Adrenal gland (tissue), 12 donors: ENCODE results near the gene TBX6. TPM values are rescaled to one million over a fixed set of nuclear protein-coding genes. Genes with fewer than 3 reads are reported as not detected.

ENCODE experiments used
- DNase-seq, 7 donors: peaks; one replicate each; pipeline ENCODE4 v3.0.0-alpha.2; 2019 to 2020
- H3K27ac ChIP-seq, 5 donors: fragments of 200-600 bp; sonication (generic) in 4 of 5; 1 replicate in 3 of 5; 2 replicates in 2 of 5; pipeline versions ENCODE4 v1.5.1 to v1.8.0; 2016 to 2020; ENCODE audit warnings: mild to moderate bottlenecking in 1 of 5
- H3K27me3 ChIP-seq: fragments of 200-600 bp; 2 replicates; pipeline ENCODE4 v1.8.0; 2021
- H3K36me3 ChIP-seq, 2 donors: fragments of 200-600 bp; replicated peaks in 1 of 2; 1 replicate in 1 of 2; 2 replicates in 1 of 2; pipeline versions ENCODE4 v1.5.1 to v1.8.0; 2018 to 2022
- H3K4me1 ChIP-seq, 2 donors: fragments of 200-600 bp; replicated peaks in 1 of 2; 1 replicate in 1 of 2; 2 replicates in 1 of 2; pipeline versions ENCODE4 v1.5.1 to v1.8.0; 2018 to 2021
- H3K4me3 ChIP-seq, 4 donors: fragments of 200-600 bp; sonication (generic) in 3 of 4; one replicate each; pipeline ENCODE4 v1.5.1; 2016 to 2018
- H3K9me3 ChIP-seq, 3 donors: fragments of 200-600 bp; sonication (generic) in 1 of 3; replicated peaks in 1 of 3; 1 replicate in 2 of 3; 2 replicates in 1 of 3; pipeline versions ENCODE4 v1.5.1 to v1.8.0; 2016 to 2021
- POLR2A ChIP-seq, 2 donors: fragments of 450-650 bp; IDR thresholded peaks; one replicate each; pipeline ENCODE4 v1.6.1; 2017; ENCODE audit warnings: antibody characterized with exemption in 2 of 2, mild to moderate bottlenecking in 2 of 2, moderate library complexity in 1 of 2
- WGBS, 4 donors: extraction: QIAGEN DNeasy Blood & Tissue Kit in 2 of 4; methylation state at CpG; one replicate each; pipeline versions ENCODE4 v1.1.5 to v1.1.7; 2013 to 2017; 5-methylcytosine and 5-hydroxymethylcytosine counted together
- intact Hi-C, 2 donors: fragments of 100-400 bp; cut with DNase I; formaldehyde crosslinking; loops; one replicate each; pipeline versions ENCODE4 v1.14.1 to v1.15.0; 2022 to 2023
- polyA plus RNA-seq, 3 donors: library from polyadenylated mRNA; stranded (reverse); fragments of 200-250 nt in 2 of 3; fragments of 350-450 nt in 1 of 3; fragmentation: Illumina TruSeq in 1 of 3; extraction: RNeasy Lipid Tissue Mini Kit (QIAGEN cat#74804) in 1 of 3; gene quantifications; one replicate each; pipeline ENCODE4 v1.2.3, GENCODE V29; 2013 to 2014
- total RNA-seq, 9 donors: library from RNA; depleted of rRNA in 4 of 9; stranded (reverse); fragments of >200 nt in 4 of 9; fragments of 120-200 nt in 1 of 9; fragmentation: NEBNext Ultra II Directional in 1 of 9; extraction: Animal tissue kit (Norgen Biotek cat#: 25700) in 1 of 9; gene quantifications; one replicate each; pipeline versions ENCODE4 v1.1.0 to v1.2.4, GENCODE V29; 2013 to 2023
- TF ChIP-seq, protein P1 (sequence below), 6 experiments: fragments of 450-650 bp in 4 of 6; fragments of 200-600 bp in 2 of 6; sonication (generic) in 1 of 6; IDR thresholded peaks; 1 replicate in 5 of 6; 2 replicates in 1 of 6; pipeline versions ENCODE4 v1.5.1 to v1.8.0; 2016 to 2021; ENCODE audit warnings: antibody characterized with exemption in 6 of 6, mild to moderate bottlenecking in 2 of 6, moderate library complexity in 1 of 6
- donor health status: healthy with polysubstance abuse.
- donor health status: Bipolar disorder and iron deficiency.
- donor health status: DM: yes; HTN: yes; CAD: no.
- donor health status: DM: no; HTN: no; CAD: no.
- donor health status: DM: no; HTN: no; CAD: no.
- donor health status: DM: yes; HTN: yes; CAD: no.

Gene TBX6
- total and polyA plus RNA-seq, 12 donors = 0.22 to 5.1 (median 2.0) TPM

DNA sequence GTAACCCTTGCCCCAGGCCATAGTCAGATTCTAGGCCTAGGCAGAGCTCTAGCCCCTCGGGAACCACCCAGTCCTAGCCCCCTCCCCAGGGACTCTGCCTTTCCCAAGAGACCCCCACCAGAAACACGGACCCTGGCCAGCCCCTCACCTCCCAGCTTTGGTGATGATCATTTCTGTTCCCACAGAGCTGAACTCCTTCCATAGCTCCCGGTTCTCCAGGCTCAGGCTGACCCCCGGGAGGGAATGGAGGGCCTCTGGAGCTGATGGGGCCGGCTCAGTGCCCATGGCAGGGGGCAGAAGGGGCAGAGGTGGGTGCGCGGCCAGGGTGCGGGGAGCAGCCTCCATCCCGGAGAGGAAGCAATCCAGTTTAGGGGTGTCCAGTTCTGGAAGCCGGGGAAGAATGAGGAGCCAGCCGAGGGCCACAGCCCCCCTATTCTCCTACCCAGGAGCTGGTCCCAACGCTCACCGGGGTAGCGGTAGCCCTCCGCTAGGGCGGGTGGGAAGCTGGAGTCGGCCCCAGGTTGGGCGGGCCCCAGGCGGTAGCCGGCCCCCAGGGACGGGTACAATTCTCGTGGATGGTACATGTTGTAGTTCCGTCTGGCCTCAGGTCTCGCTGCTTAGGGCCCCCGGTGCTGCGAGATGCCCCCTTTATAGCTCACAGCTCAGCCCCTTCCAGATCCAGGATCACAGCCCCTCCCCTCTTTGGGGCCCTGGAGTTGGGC, 953 bp downstream of the TBX6 start:
- peak overlapping the region in 1 of 4 donors; percentile 40 for H3K4me3 ChIP-seq
- peak overlapping the region in 2 of 5 donors; percentile 12 to 89 for H3K27ac ChIP-seq
- H3K9me3 ChIP-seq = no peaks in the 10 kb centered on the region
- intact Hi-C loops = no loop called here
- peak in 2 of 7 donors; percentile 37 to 58 for DNase-seq
- no peaks in the 10 kb centered on the region for H3K27me3 ChIP-seq
- TF ChIP-seq, protein P1, sequence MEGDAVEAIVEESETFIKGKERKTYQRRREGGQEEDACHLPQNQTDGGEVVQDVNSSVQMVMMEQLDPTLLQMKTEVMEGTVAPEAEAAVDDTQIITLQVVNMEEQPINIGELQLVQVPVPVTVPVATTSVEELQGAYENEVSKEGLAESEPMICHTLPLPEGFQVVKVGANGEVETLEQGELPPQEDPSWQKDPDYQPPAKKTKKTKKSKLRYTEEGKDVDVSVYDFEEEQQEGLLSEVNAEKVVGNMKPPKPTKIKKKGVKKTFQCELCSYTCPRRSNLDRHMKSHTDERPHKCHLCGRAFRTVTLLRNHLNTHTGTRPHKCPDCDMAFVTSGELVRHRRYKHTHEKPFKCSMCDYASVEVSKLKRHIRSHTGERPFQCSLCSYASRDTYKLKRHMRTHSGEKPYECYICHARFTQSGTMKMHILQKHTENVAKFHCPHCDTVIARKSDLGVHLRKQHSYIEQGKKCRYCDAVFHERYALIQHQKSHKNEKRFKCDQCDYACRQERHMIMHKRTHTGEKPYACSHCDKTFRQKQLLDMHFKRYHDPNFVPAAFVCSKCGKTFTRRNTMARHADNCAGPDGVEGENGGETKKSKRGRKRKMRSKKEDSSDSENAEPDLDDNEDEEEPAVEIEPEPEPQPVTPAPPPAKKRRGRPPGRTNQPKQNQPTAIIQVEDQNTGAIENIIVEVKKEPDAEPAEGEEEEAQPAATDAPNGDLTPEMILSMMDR (IDR thresholded peaks at IDR 0.05) = no peak
- no peak for TF ChIP-seq POLR2A (IDR thresholded peaks at IDR 0.05)
- peaks cover 0 to 15% of the 10 kb centered on the region in 2 donors for H3K36me3 ChIP-seq
- 71 to 84% (median 74%) methylated on average over 16 to 26 of the region's 26 CpGs for WGBS, 4 donors
- H3K4me1 ChIP-seq = peaks cover 17 to 33% of the 10 kb centered on the region in 2 donors

DNA sequence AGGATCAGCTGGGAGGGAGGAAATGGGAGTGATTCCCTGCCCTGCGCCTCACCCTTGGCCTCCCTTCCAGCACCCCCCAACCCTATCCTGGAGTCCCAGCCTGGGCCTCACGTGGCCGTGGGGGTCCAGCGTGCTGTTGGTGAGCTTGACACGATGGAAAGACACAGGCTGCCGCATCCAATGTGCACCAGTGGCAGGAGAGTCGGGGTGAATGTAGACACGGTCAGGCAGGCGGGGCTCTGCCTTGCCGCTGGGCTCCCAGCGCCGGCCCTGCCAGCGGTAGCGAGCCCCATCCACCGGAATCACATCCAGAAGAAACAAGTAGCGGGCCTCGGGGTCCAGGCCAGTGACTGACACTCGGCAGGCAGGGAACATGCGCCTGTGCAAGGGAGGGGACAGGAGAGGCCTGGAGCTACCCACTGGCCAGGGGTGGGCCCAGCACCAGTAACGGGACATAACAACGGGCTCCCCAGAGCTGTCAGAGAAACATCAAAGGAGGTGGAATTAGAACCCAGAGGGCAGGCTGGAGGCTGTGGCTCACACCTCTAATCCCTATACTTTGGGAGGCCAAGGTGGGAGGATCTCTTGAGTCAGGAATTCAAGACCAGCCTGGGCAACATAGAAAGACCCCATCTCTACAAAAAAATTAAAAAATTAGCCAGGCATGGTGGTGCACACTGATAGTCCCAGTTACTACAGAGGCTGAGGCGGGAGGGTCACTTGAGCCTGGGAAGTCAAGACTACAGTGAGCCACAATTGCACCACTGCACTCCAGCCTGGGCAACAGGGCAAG, 2.7 kb downstream of the TBX6 start:
- H3K4me1 ChIP-seq = peaks cover 6 to 33% of the 10 kb centered on the region in 2 donors
- intact Hi-C loops = no loop called here
- H3K27ac ChIP-seq = no peak overlapping the region
- TF ChIP-seq POLR2A (IDR thresholded peaks at IDR 0.05) = no peak
- TF ChIP-seq, protein P1 (IDR thresholded peaks at IDR 0.05) = no peak
- no peak for DNase-seq
- no peaks in the 10 kb centered on the region for H3K9me3 ChIP-seq
- no peaks in the 10 kb centered on the region for H3K27me3 ChIP-seq
- peaks cover 0 to 13% of the 10 kb centered on the region in 2 donors for H3K36me3 ChIP-seq
- 82 to 87% (median 85%) methylated on average over 6 to 22 of the region's 22 CpGs for WGBS, 4 donors
- no peak overlapping the region for H3K4me3 ChIP-seq

DNA sequence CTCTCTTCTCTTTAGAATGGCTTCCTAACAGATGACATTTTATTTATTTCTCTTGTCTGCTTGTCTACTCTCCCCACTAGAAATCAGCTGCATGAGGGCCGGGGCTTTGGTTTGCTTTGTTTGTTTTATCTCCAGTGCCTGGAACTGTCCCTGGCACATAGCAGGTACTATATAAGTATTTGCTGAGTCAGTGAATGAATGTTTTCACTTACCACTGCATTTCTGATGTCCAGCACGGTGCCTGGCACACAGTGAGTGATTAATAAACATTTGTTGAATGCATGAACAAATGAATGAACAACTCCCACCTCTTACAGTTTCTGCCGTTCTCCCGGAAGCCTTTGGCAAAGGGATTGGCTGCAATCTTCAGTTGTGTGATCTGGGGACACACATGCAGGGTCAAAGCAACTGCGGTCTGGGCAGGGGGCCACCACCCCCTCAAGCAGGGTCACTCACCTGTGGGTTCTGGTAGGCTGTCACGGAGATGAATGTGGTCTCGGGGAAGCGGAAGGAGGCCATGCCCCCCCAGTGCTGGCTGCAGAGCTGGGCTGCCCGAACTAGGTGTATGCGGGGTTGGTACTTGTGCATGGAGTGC, 3.4 kb downstream of the TBX6 start:
- DNase-seq = no peak
- intact Hi-C loops = no loop called here

More for the DNA sequence above, 3.4 kb downstream of the TBX6 start:
- Histone ChIP-seq H3K27me3 (no peaks in the 10 kb centered on the region), H3K4me1 (peaks cover 6 to 31% of the 10 kb centered on the region in 2 donors), H3K9me3 (no peaks in the 10 kb centered on the region), H3K4me3 (no peak overlapping the region), H3K36me3 (peaks cover 0 to 16% of the 10 kb centered on the region in 2 donors), H3K27ac (no peak overlapping the region)
- TF ChIP-seq, protein P1 (IDR thresholded peaks at IDR 0.05) = no peak
- TF ChIP-seq POLR2A (IDR thresholded peaks at IDR 0.05) = no peak
- 82 to 90% (median 87%) methylated on average over 7 to 10 of the region's 10 CpGs for WGBS, 4 donors
